GM18502 (cell line): ENCODE results near the gene COQ10A.
"Not testable (repeated sequence)": the region's sequence is repeated elsewhere in the genome, so short reads cannot be mapped to it uniquely, and the experiment has no call there.

Experiments used
- ATAC-seq: cut with Tn5 transposase; IDR thresholded peaks from one replicate; pipeline ENCODE4 v1.9.1; 2021; ENCODE audit warnings: mild to moderate bottlenecking; ENCODE audit not compliant: unreplicated experiment, poor library complexity

COQ10A gene

GRCh38 chr12:56272468-56272867 is 5.7 kb downstream of the COQ10A start:
- ATAC-seq: not testable (repeated sequence)

GRCh38 chr12:56274299-56274698 is 7.6 kb downstream of the COQ10A start:
- no peak for ATAC-seq

GRCh38 chr12:56278905-56279304 is 12.2 kb downstream of the COQ10A start:
- no peak for ATAC-seq

- ATAC-seq: no peak
Observed at GRCh38 chr12:56280849-56281248, 14.1 kb downstream of the COQ10A start.

GRCh38 chr12:56282030-56282429 is 15.3 kb downstream of the COQ10A start:
- ATAC-seq: no peak

GRCh38 chr12:56282579-56282978 is 15.8 kb downstream of the COQ10A start:
- no peak for ATAC-seq

- ATAC-seq: not testable (repeated sequence)
Observed at GRCh38 chr12:56284263-56284662, 17.5 kb downstream of the COQ10A start.

GRCh38 chr12:56286044-56286830 is 19.5 kb downstream of the COQ10A start:
- ATAC-seq: no peak

- no peak for ATAC-seq
Observed at GRCh38 chr12:56288705-56289387, 22.1 kb downstream of the COQ10A start.

GRCh38 chr12:56293795-56294194 is 27.1 kb downstream of the COQ10A start:
- no peak for ATAC-seq

- ATAC-seq: no peak
Observed at GRCh38 chr12:56296295-56296694, 29.6 kb downstream of the COQ10A start.

GRCh38 chr12:56297400-56297799 is 30.7 kb downstream of the COQ10A start:
- no peak for ATAC-seq

GRCh38 chr12:56298828-56299227 is 32.1 kb downstream of the COQ10A start:
- no peak for ATAC-seq

GRCh38 chr12:56299308-56299852 is 32.6 kb downstream of the COQ10A start:
- ATAC-seq: peak; percentile 10

- peak; percentile 92 for ATAC-seq
Observed at GRCh38 chr12:56299853-56300643, 33.3 kb downstream of the COQ10A start, which contains the start of gene CS. Gene CS (minus strand): TSS chr12:56300330. CDS start chr12:56300201, 129 bp downstream.

GRCh38 chr12:56300644-56301464 is 34.1 kb downstream of the COQ10A start:
- no peak for ATAC-seq

GRCh38 chr12:56304276-56304675 is 37.5 kb downstream of the COQ10A start:
- ATAC-seq: no peak

- no peak for ATAC-seq
Observed at GRCh38 chr12:56304872-56305590, 38.3 kb downstream of the COQ10A start.
